Measurements from ENCODE around the gene HDDC2.

Gene HDDC2

GRCh38 chr6:125315548-125315947, 13.8 kb upstream of the HDDC2 start:
- no peak for DNase-seq (ENCODE audit: low read depth)
- no peak overlapping the region for H3K4me3 ChIP-seq (ENCODE audit: low read depth, low read length)
- no peak for TF ChIP-seq CTCF (IDR thresholded peaks at IDR 0.05; ENCODE audit: insufficient read depth, low read depth, low read length, missing control alignments)

GRCh38 chr6:125314009-125314581, 12.3 kb upstream of the HDDC2 start:
- TF ChIP-seq CTCF (IDR thresholded peaks at IDR 0.05; ENCODE audit: insufficient read depth, low read depth, low read length, missing control alignments) = peak; percentile 77
- peak; percentile 66 for DNase-seq (ENCODE audit: low read depth)
- H3K4me3 ChIP-seq (ENCODE audit: low read depth, low read length) = no peak overlapping the region

- no peak for TF ChIP-seq CTCF (IDR thresholded peaks at IDR 0.05; ENCODE audit: insufficient read depth, low read depth, low read length, missing control alignments)
- no peak overlapping the region for H3K4me3 ChIP-seq (ENCODE audit: low read depth, low read length)
- DNase-seq (ENCODE audit: low read depth) = no peak
These were observed 11.2 kb upstream of the HDDC2 start for GRCh38 chr6:125312950-125313349.

DNA sequence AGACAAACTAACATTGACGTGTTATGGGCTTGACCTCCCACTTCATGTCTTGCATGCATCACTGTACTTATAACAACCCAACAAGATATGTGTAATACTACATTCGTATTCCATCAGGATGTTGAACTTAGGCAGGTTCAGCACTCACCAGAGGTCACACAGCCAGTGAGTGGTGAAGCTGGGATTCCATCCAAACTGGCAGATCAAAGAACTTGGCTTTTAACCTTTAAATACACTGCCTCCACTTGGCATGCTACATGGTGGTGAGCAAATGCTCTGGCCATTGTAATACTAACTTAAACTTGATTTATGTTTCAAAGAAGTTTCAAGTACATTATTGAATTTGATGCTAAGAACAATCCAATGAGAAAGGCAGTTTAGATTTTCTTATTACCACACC, 10.7 kb upstream of the HDDC2 start:
- DNase-seq (ENCODE audit: low read depth) = no peak
- no peak overlapping the region for H3K4me3 ChIP-seq (ENCODE audit: low read depth, low read length)
- no peak for TF ChIP-seq CTCF (IDR thresholded peaks at IDR 0.05; ENCODE audit: insufficient read depth, low read depth, low read length, missing control alignments)

DNA sequence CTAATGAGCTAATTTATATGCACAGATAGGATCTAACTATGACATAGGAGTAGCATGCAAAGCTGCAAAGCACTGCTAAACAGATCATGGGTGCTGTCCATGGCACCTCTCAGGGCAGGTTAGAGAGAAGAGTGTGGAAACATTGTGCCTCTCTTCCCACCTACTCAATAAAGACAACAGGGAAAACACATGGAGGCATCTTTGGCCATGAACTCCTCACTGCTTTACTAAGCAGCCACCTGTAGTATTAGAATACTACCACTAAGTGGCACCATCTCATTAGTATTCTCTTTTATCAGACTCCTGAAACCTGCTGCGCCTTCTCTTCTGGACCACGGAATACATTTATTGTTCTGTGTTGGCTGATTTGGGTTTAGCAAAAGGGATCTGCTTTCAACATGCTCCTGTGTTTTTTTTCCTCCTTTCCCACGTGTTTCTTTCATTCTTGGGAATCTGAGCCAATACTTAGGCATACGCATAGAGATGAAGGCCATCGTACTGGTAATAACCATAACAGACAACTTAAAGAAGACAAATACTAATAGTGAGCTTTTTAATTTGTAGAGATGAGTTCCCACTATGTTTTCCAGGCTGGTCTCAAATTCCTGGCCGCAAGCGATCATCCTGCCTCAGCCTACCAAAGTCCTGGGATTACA, 9.4 kb upstream of the HDDC2 start:
- no peak overlapping the region for H3K4me3 ChIP-seq (ENCODE audit: low read depth, low read length)
- DNase-seq (ENCODE audit: low read depth) = peak; percentile 60
- TF ChIP-seq CTCF (IDR thresholded peaks at IDR 0.05; ENCODE audit: insufficient read depth, low read depth, low read length, missing control alignments) = peak; percentile 70

- TF ChIP-seq CTCF (IDR thresholded peaks at IDR 0.05; ENCODE audit: insufficient read depth, low read depth, low read length, missing control alignments) = no peak
- H3K4me3 ChIP-seq (ENCODE audit: low read depth, low read length) = no peak overlapping the region
- DNase-seq (ENCODE audit: low read depth) = no peak
These were observed 6.3 kb upstream of the HDDC2 start for GRCh38 chr6:125307964-125308615.
